Breast epithelium (tissue), 4 donors: Measurements from ENCODE around the gene MCRIP2. TPM values are rescaled to one million over a fixed set of nuclear protein-coding genes. Genes with fewer than 3 reads are reported as not detected.
A peak's percentile ranks its signal among the peaks of the same experiment; 100 is the strongest.

Source experiments
- DNase-seq, 2 donors: peaks; one replicate each; pipeline ENCODE4 v3.0.0-alpha.2; 2019; ENCODE audit warnings: low spot score in 2 of 2
- H3K27ac ChIP-seq, 2 donors: fragments of 200-600 bp; sonication (generic) in 1 of 2; one replicate each; pipeline ENCODE4 v1.5.1; 2016 to 2019; ENCODE audit warnings: mild to moderate bottlenecking in 1 of 2
- H3K27me3 ChIP-seq, 2 donors: fragments of 200-600 bp; sonication (generic) in 1 of 2; one replicate each; pipeline versions ENCODE4 v1.5.1 to v1.6.0; 2017 to 2019; ENCODE audit warnings: control low read depth in 1 of 2, mild to moderate bottlenecking in 1 of 2
- H3K36me3 ChIP-seq: fragments of 200-600 bp; one replicate; pipeline ENCODE4 v1.5.1; 2019
- H3K4me1 ChIP-seq, 2 donors: fragments of 200-600 bp; sonication (generic); one replicate each; pipeline ENCODE4 v1.5.1; 2016 to 2019; ENCODE audit warnings: control low read depth in 1 of 2
- H3K4me3 ChIP-seq, 3 donors: fragments of 200-600 bp; sonication (generic); 1 replicate in 2 of 3; 2 replicates in 1 of 3; pipeline ENCODE4 v1.5.1; 2016 to 2019; ENCODE audit warnings: mild to moderate bottlenecking in 3 of 3, moderate library complexity in 2 of 3
- H3K9me3 ChIP-seq, 2 donors: fragments of 200-600 bp; sonication (generic) in 1 of 2; one replicate each; pipeline ENCODE4 v1.5.1; 2016 to 2019; ENCODE audit warnings: control low read depth in 1 of 2
- CTCF ChIP-seq, 3 donors: fragments of 450-650 bp; IDR thresholded peaks; one replicate each; pipeline ENCODE4 v1.5.1; 2016 to 2017; ENCODE audit warnings: antibody characterized with exemption in 3 of 3, mild to moderate bottlenecking in 3 of 3, moderate library complexity in 3 of 3
- POLR2A ChIP-seq: fragments of 450-650 bp; IDR thresholded peaks from one replicate; pipeline ENCODE4 v1.6.1; 2016; ENCODE audit warnings: antibody characterized with exemption, mild to moderate bottlenecking, moderate library complexity
- POLR2AphosphoS5 ChIP-seq, 3 donors: sonication (generic); formaldehyde crosslinking; IDR thresholded peaks; one replicate each; pipeline ENCODE4 v1.6.1; 2017; ENCODE audit warnings: antibody characterized with exemption in 3 of 3
- intact Hi-C: fragments of 100-400 bp; cut with DNase I; formaldehyde crosslinking; loops from one replicate; pipeline ENCODE4 v1.15.1; 2023; ENCODE audit warnings: low total_unique reads
- total RNA-seq, 3 donors: library from RNA; depleted of rRNA; stranded (reverse); fragments of >200 nt; gene quantifications; one replicate each; pipeline ENCODE4 v1.1.0, GENCODE V29; 2016

MCRIP2 gene
- total RNA-seq, 3 donors from 2014 or later, result 26.8 to 39.7 (median 34.9) TPM

- Histone ChIP-seq H3K27ac (peak overlapping the region; percentile 79 to 93), H3K36me3 (no peaks in the 10 kb centered on the region)
Measured at GRCh38 chr16:683396-684070, 41.9 kb downstream of the MCRIP2 start.

GRCh38 chr16:684071-684794 is 42.6 kb downstream of the MCRIP2 start, which contains the start of gene JMJD8:
JMJD8 (minus strand) TSS chr16:684334; CDS start chr16:684319, 15 bp downstream.
- peak within 1 kb of the TSS; percentile 62 to 90 (median 76) for H3K4me3 ChIP-seq

More at GRCh38 chr16:683396-684070, 41.9 kb downstream of the MCRIP2 start:
- Histone ChIP-seq H3K4me1 (peaks cover 17 to 37% of the 10 kb centered on the region in 2 donors), H3K4me3 (peak overlapping the region; percentile 62 to 90 (median 76)), H3K9me3 (no peaks in the 10 kb centered on the region), H3K27me3 (no peaks in the 10 kb centered on the region)
- intact Hi-C loops, result no loop called here
- no peak for DNase-seq
- TF ChIP-seq POLR2AphosphoS5 (IDR thresholded peaks at IDR 0.05) (no peak), POLR2A (no peak), CTCF (IDR thresholded peaks at IDR 0.05) (no peak)

GRCh38 chr16:684961-685696 is 43.5 kb downstream of the MCRIP2 start:
- TF ChIP-seq POLR2AphosphoS5 (IDR thresholded peaks at IDR 0.05), result no peak
- TF ChIP-seq POLR2A, result no peak
- TF ChIP-seq CTCF (IDR thresholded peaks at IDR 0.05), result no peak
- DNase-seq, result no peak
- intact Hi-C loops, result no loop called here
- Histone ChIP-seq H3K9me3 (no peaks in the 10 kb centered on the region), H3K36me3 (no peaks in the 10 kb centered on the region), H3K4me1 (peaks cover 27 to 43% of the 10 kb centered on the region in 2 donors), H3K27ac (peak overlapping the region; percentile 79 to 93), H3K27me3 (no peaks in the 10 kb centered on the region), H3K4me3 (peak overlapping the region; percentile 62 to 90 (median 76))

More at GRCh38 chr16:684071-684794, 42.6 kb downstream of the MCRIP2 start, which contains the start of gene JMJD8:
- Histone ChIP-seq H3K27ac (peak within 1 kb of the TSS; percentile 79 to 93), H3K9me3 (no peaks in the 10 kb centered on the region), H3K4me1 (peaks cover 21 to 37% of the 10 kb centered on the region in 2 donors), H3K36me3 (no peaks in the 10 kb centered on the region), H3K27me3 (no peaks in the 10 kb centered on the region)
- intact Hi-C loops, result no loop called here
- TF ChIP-seq POLR2AphosphoS5 (IDR thresholded peaks at IDR 0.05), result peak; percentile 69 to 89 (median 80)
- TF ChIP-seq CTCF (IDR thresholded peaks at IDR 0.05), result no peak
- peak; percentile 38 for TF ChIP-seq POLR2A
- peak; percentile 95 to 97 for DNase-seq

GRCh38 chr16:685967-686366 is 44.3 kb downstream of the MCRIP2 start:
- intact Hi-C loops, result no loop called here
- H3K9me3 ChIP-seq, result no peaks in the 10 kb centered on the region
- TF ChIP-seq CTCF (IDR thresholded peaks at IDR 0.05) (peak in 1 of 3 donors; percentile 8), POLR2A (no peak)
- no peak overlapping the region for H3K4me3 ChIP-seq
- H3K27me3 ChIP-seq, result no peaks in the 10 kb centered on the region
- H3K4me1 ChIP-seq, result peaks cover 25 to 45% of the 10 kb centered on the region in 2 donors
- H3K36me3 ChIP-seq, result no peaks in the 10 kb centered on the region
- DNase-seq, result no peak
- H3K27ac ChIP-seq, result no peak overlapping the region
